NCI-H446 (cell line): ENCODE results near the gene CD81.

ENCODE experiments used
- DNase-seq, 2 experiments: peaks; one replicate each; lab custom pipeline; 2025; lab: John Stamatoyannopoulos, UW

Gene CD81

GRCh38 chr11:2375964-2376551 lies 1.1 kb upstream of the CD81 start:
- DNase-seq = no peak

GRCh38 chr11:2377511-2378443 lies 667 bp downstream of the CD81 start:
- DNase-seq = peak in 1 of 2 experiments; percentile 62

- DNase-seq = no peak
Measured at GRCh38 chr11:2378527-2379210, 1.6 kb downstream of the CD81 start.

- no peak for DNase-seq
Measured at GRCh38 chr11:2379466-2380174, 2.5 kb downstream of the CD81 start.

GRCh38 chr11:2380396-2380795 lies 3.3 kb downstream of the CD81 start:
- DNase-seq = no peak

- no peak for DNase-seq
Measured at GRCh38 chr11:2380807-2381350, 3.8 kb downstream of the CD81 start.

GRCh38 chr11:2381494-2382128 lies 4.5 kb downstream of the CD81 start:
- no peak for DNase-seq

GRCh38 chr11:2382129-2382517 lies 5.0 kb downstream of the CD81 start:
- DNase-seq = no peak

GRCh38 chr11:2382936-2383851 lies 6.1 kb downstream of the CD81 start:
- DNase-seq = no peak

- DNase-seq = no peak
Measured at GRCh38 chr11:2383852-2384804, 7.0 kb downstream of the CD81 start.

GRCh38 chr11:2385156-2386151 lies 8.3 kb downstream of the CD81 start:
- DNase-seq = no peak

- no peak for DNase-seq
Measured at GRCh38 chr11:2386591-2386990, 9.5 kb downstream of the CD81 start.

GRCh38 chr11:2387266-2387987 lies 10.3 kb downstream of the CD81 start:
- DNase-seq = no peak

- no peak for DNase-seq
Measured at GRCh38 chr11:2388431-2389376, 11.6 kb downstream of the CD81 start.

GRCh38 chr11:2389377-2390026 lies 12.4 kb downstream of the CD81 start:
- no peak for DNase-seq
